GM12873 (cell line): Measurements from ENCODE around the gene ESRRA.

ENCODE experiments used
- CTCF ChIP-seq: IDR thresholded peaks from 2 replicates; pipeline ENCODE4 v1.5.1; 2012; ENCODE audit warnings: low read depth, mild to moderate bottlenecking, moderate library complexity, low read length, control low read depth; ENCODE audit not compliant: insufficient read depth; ENCODE audit errors: missing control alignments

Gene ESRRA

GRCh38 chr11:64314146-64314804, 9.0 kb downstream of the ESRRA start:
- TF ChIP-seq CTCF: peak; percentile 24

GRCh38 chr11:64314805-64315561, 9.7 kb downstream of the ESRRA start:
- no peak for TF ChIP-seq CTCF

GRCh38 chr11:64316672-64317324, 11.5 kb downstream of the ESRRA start:
- TF ChIP-seq CTCF: peak; percentile 35

- TF ChIP-seq CTCF: no peak
These were observed 12.1 kb downstream of the ESRRA start, which contains the start of gene TRMT112 for GRCh38 chr11:64317325-64317960. Gene TRMT112 (minus strand): TSS chr11:64317559. CDS start chr11:64317526, 33 bp downstream.

GRCh38 chr11:64317961-64318765, 12.8 kb downstream of the ESRRA start, which contains the start of gene PRDX5:
Gene PRDX5 (plus strand): TSS chr11:64318121. CDS start chr11:64318216, 95 bp downstream.
- peak; percentile 46 for TF ChIP-seq CTCF

GRCh38 chr11:64318766-64319761, 13.7 kb downstream of the ESRRA start:
- no peak for TF ChIP-seq CTCF
